GM23338 (cell line): ENCODE results near the gene HNRNPAB. TPM values are rescaled to one million over a fixed set of nuclear protein-coding genes. Genes with fewer than 3 reads are reported as not detected.

Experiments
- ATAC-seq: fragments of 200-7000 bp; cut with Tn5 transposase; 3 replicates; pipeline ENCODE4 v1.9.1; 2020
- DNase-seq: peaks from one replicate; pipeline ENCODE4 v3.0.0-alpha.2; 2015; ENCODE audit warnings: low spot score
- H2AFZ ChIP-seq: fragments of 200-600 bp; sonication (generic); 2 replicates; pipeline ENCODE4 v1.8.0; 2016; ENCODE audit warnings: antibody characterized with exemption, mild to moderate bottlenecking, moderate library complexity
- H3F3A ChIP-seq: fragments of 200-600 bp; sonication (generic); replicated peaks from 2 replicates; pipeline ENCODE4 v1.8.0; 2017; ENCODE audit warnings: antibody characterized with exemption, mixed run types, low read depth
- H3K27ac ChIP-seq: fragments of 200-600 bp; sonication (generic); 2 replicates; pipeline ENCODE4 v1.6.1; 2016; ENCODE audit warnings: low read depth
- H3K27me3 ChIP-seq: fragments of 200-600 bp; sonication (generic); 2 replicates; pipeline ENCODE4 v1.8.0; 2016; ENCODE audit warnings: mild to moderate bottlenecking, mixed run types, moderate library complexity; ENCODE audit not compliant: insufficient read depth
- H3K36me3 ChIP-seq: fragments of 200-600 bp; sonication (generic); 2 replicates; pipeline ENCODE4 v1.8.0; 2016; ENCODE audit warnings: mild to moderate bottlenecking; ENCODE audit not compliant: insufficient read depth
- H3K4me1 ChIP-seq: fragments of 200-600 bp; sonication (generic); 2 replicates; pipeline ENCODE4 v1.8.0; 2016; ENCODE audit warnings: mild to moderate bottlenecking, moderate library complexity; ENCODE audit not compliant: insufficient read depth
- H3K4me2 ChIP-seq: fragments of 200-600 bp; sonication (generic); 2 replicates; pipeline ENCODE4 v1.7.1; 2017; ENCODE audit warnings: mixed run types
- H3K4me3 ChIP-seq: fragments of 200-600 bp; sonication (generic); 2 replicates; pipeline ENCODE4 v1.6.1; 2016; ENCODE audit warnings: mixed run types
- H3K79me2 ChIP-seq: fragments of 200-600 bp; sonication (generic); replicated peaks from 2 replicates; pipeline ENCODE4 v1.8.0; 2017; ENCODE audit warnings: mild to moderate bottlenecking; ENCODE audit not compliant: insufficient read depth
- H3K9me2 ChIP-seq: fragments of 200-600 bp; sonication (generic); 2 replicates; pipeline ENCODE4 v1.8.0; 2017; ENCODE audit not compliant: insufficient read depth
- H4K20me1 ChIP-seq: fragments of 200-600 bp; sonication (generic); replicated peaks from 2 replicates; pipeline ENCODE4 v1.8.0; 2017; ENCODE audit warnings: mild to moderate bottlenecking; ENCODE audit not compliant: insufficient read depth
- H3K27ac Mint-ChIP-seq: 2 replicates; pipeline ENCODE4 v1.8.0; 2020; ENCODE audit warnings: inconsistent platforms, mild to moderate bottlenecking, moderate library complexity, mixed read lengths
- H3K27me3 Mint-ChIP-seq: 3 replicates; pipeline ENCODE4 v1.8.0; 2022; ENCODE audit warnings: low read depth, mild to moderate bottlenecking, moderate library complexity, mixed read lengths, inconsistent platforms; ENCODE audit not compliant: insufficient read depth, poor library complexity
- H3K36me3 Mint-ChIP-seq: 3 replicates; pipeline ENCODE4 v1.8.0; 2021; ENCODE audit warnings: low read depth, mild to moderate bottlenecking, inconsistent platforms, moderate library complexity, mixed read lengths
- H3K4me1 Mint-ChIP-seq: 3 replicates; pipeline ENCODE4 v1.8.0; 2020; ENCODE audit warnings: mild to moderate bottlenecking, inconsistent platforms, mixed read lengths
- H3K4me3 Mint-ChIP-seq: 3 replicates; pipeline ENCODE4 v1.8.0; 2021; ENCODE audit warnings: moderate library complexity, mild to moderate bottlenecking, inconsistent platforms, mixed read lengths
- H3K9me3 Mint-ChIP-seq: 3 replicates; pipeline ENCODE4 v1.8.0; 2020; ENCODE audit warnings: moderate library complexity, mild to moderate bottlenecking, inconsistent platforms, mixed read lengths
- CTCF ChIP-seq, 2 experiments: fragments of 200-600 bp in 1 of 2; sonication (generic) in 1 of 2; conservative IDR thresholded peaks; 2 replicates each; pipeline versions ENCODE4 v1.5.1 to v1.6.1; 2016 to 2017; ENCODE audit warnings: antibody characterized with exemption in 2 of 2, low read depth in 2 of 2, mild to moderate bottlenecking in 2 of 2, moderate library complexity in 1 of 2
- EZH2phosphoT487 ChIP-seq: fragments of 200-600 bp; sonication (generic); IDR thresholded peaks from one replicate; pipeline ENCODE4 v1.8.1; 2018; ENCODE audit warnings: antibody characterized with exemption; ENCODE audit not compliant: unreplicated experiment
- NANOG ChIP-seq: IDR thresholded peaks from 2 replicates; pipeline ENCODE4 v1.6.1; 2016; ENCODE audit warnings: antibody characterized with exemption, borderline replicate concordance
- polyA plus RNA-seq: library from polyadenylated mRNA; unstranded; fragments of >200 nt; fragmentation: Nextera tagmentation; extraction: Ambion mirVana; gene quantifications from 2 replicates; pipeline ENCODE4 v1.2.1, GENCODE V29; 2016
- total RNA-seq: library from RNA; depleted of rRNA; stranded (reverse); fragments of >200 nt; shearing (Covaris generic); gene quantifications from 2 replicates; pipeline ENCODE4 v1.2.3, GENCODE V29; 2014
- TF ChIP-seq, protein P1 (sequence below): fragments of 250-450 bp; sonication (Bioruptor Pico); IDR thresholded peaks from 2 replicates; pipeline ENCODE4 v1.5.0; 2020; ENCODE audit warnings: mild to moderate bottlenecking, moderate library complexity

HNRNPAB gene
- total and polyA plus RNA-seq, 2 experiments from 2014 or later, result 304 to 579 TPM

- Histone ChIP-seq H3K9me2 (no peaks in the 10 kb centered on the region), H3F3A (0 out of 2 replicates have a peak, but pooled peaks cover 3% of the 10 kb centered on the region), H3K79me2 (no peaks in the 10 kb centered on the region), H3K4me3 (no peak overlapping the region), H3K27me3 (no peaks in the 10 kb centered on the region), H3K36me3 (0 out of 2 replicates have a peak, but pooled peaks cover 2% of the 10 kb centered on the region), H3K4me2 (no peak overlapping the region), H2AFZ (no peak overlapping the region), H4K20me1 (no peaks in the 10 kb centered on the region), H3K4me1 (no peaks in the 10 kb centered on the region), H3K27ac (no peak overlapping the region)
- Mint-ChIP-seq H3K36me3 (peaks cover 24% of the 10 kb centered on the region), H3K4me3 (no peak overlapping the region), H3K4me1 (peaks cover 20% of the 10 kb centered on the region), H3K27me3 (peaks cover 17% of the 10 kb centered on the region), H3K9me3 (peaks cover 38% of the 10 kb centered on the region), H3K27ac (no peak overlapping the region)
- DNase-seq, result no peak
- TF ChIP-seq EZH2phosphoT487 (no peak), NANOG (no peak), CTCF (conservative IDR thresholded peaks at IDR 0.05; ENCODE audit: low read depth in 2 of 2) (no peak)
- TF ChIP-seq, protein P1, sequence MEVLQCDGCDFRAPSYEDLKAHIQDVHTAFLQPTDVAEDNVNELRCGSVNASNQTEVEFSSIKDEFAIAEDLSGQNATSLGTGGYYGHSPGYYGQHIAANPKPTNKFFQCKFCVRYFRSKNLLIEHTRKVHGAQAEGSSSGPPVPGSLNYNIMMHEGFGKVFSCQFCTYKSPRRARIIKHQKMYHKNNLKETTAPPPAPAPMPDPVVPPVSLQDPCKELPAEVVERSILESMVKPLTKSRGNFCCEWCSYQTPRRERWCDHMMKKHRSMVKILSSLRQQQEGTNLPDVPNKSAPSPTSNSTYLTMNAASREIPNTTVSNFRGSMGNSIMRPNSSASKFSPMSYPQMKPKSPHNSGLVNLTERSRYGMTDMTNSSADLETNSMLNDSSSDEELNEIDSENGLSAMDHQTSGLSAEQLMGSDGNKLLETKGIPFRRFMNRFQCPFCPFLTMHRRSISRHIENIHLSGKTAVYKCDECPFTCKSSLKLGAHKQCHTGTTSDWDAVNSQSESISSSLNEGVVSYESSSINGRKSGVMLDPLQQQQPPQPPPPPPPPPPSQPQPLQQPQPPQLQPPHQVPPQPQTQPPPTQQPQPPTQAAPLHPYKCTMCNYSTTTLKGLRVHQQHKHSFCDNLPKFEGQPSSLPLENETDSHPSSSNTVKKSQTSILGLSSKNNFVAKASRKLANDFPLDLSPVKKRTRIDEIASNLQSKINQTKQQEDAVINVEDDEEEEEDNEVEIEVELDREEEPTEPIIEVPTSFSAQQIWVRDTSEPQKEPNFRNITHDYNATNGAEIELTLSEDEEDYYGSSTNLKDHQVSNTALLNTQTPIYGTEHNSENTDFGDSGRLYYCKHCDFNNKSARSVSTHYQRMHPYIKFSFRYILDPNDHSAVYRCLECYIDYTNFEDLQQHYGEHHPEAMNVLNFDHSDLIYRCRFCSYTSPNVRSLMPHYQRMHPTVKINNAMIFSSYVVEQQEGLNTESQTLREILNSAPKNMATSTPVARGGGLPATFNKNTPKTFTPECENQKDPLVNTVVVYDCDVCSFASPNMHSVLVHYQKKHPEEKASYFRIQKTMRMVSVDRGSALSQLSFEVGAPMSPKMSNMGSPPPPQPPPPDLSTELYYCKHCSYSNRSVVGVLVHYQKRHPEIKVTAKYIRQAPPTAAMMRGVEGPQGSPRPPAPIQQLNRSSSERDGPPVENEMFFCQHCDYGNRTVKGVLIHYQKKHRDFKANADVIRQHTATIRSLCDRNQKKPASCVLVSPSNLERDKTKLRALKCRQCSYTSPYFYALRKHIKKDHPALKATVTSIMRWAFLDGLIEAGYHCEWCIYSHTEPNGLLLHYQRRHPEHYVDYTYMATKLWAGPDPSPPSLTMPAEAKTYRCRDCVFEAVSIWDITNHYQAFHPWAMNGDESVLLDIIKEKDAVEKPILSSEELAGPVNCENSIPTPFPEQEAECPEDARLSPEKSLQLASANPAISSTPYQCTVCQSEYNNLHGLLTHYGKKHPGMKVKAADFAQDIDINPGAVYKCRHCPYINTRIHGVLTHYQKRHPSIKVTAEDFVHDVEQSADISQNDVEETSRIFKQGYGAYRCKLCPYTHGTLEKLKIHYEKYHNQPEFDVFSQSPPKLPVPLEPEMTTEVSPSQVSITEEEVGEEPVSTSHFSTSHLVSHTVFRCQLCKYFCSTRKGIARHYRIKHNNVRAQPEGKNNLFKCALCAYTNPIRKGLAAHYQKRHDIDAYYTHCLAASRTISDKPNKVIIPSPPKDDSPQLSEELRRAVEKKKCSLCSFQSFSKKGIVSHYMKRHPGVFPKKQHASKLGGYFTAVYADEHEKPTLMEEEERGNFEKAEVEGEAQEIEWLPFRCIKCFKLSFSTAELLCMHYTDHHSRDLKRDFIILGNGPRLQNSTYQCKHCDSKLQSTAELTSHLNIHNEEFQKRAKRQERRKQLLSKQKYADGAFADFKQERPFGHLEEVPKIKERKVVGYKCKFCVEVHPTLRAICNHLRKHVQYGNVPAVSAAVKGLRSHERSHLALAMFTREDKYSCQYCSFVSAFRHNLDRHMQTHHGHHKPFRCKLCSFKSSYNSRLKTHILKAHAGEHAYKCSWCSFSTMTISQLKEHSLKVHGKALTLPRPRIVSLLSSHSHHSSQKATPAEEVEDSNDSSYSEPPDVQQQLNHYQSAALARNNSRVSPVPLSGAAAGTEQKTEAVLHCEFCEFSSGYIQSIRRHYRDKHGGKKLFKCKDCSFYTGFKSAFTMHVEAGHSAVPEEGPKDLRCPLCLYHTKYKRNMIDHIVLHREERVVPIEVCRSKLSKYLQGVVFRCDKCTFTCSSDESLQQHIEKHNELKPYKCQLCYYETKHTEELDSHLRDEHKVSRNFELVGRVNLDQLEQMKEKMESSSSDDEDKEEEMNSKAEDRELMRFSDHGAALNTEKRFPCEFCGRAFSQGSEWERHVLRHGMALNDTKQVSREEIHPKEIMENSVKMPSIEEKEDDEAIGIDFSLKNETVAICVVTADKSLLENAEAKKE (CRISPR knock-in tag), result no peak
- ATAC-seq, result no peak
Observed at GRCh38 chr5:178192787-178193186, 11.5 kb upstream of the HNRNPAB start.
